Measurements from ENCODE around the gene ZNF343.

Gene ZNF343

GRCh38 chr20:2520617-2521016 lies 11.9 kb upstream of the ZNF343 start:
- TF ChIP-seq CTCF (IDR thresholded peaks at IDR 0.05; ENCODE audit: insufficient read depth, low read depth, low read length, missing control alignments): no peak
- no peak for DNase-seq (ENCODE audit: low read depth)
- no peak overlapping the region for H3K4me3 ChIP-seq (ENCODE audit: low read length)

- H3K4me3 ChIP-seq (ENCODE audit: low read length): no peak overlapping the region
- no peak for DNase-seq (ENCODE audit: low read depth)
- TF ChIP-seq CTCF (IDR thresholded peaks at IDR 0.05; ENCODE audit: insufficient read depth, low read depth, low read length, missing control alignments): no peak
Observed at GRCh38 chr20:2519115-2519809, 10.5 kb upstream of the ZNF343 start.

GRCh38 chr20:2518558-2518957 lies 9.8 kb upstream of the ZNF343 start:
- no peak for TF ChIP-seq CTCF (IDR thresholded peaks at IDR 0.05; ENCODE audit: insufficient read depth, low read depth, low read length, missing control alignments)
- no peak overlapping the region for H3K4me3 ChIP-seq (ENCODE audit: low read length)
- DNase-seq (ENCODE audit: low read depth): no peak

GRCh38 chr20:2518096-2518495 lies 9.4 kb upstream of the ZNF343 start:
- DNase-seq (ENCODE audit: low read depth): no peak
- no peak overlapping the region for H3K4me3 ChIP-seq (ENCODE audit: low read length)
- TF ChIP-seq CTCF (IDR thresholded peaks at IDR 0.05; ENCODE audit: insufficient read depth, low read depth, low read length, missing control alignments): no peak

- no peak for DNase-seq (ENCODE audit: low read depth)
- TF ChIP-seq CTCF (IDR thresholded peaks at IDR 0.05; ENCODE audit: insufficient read depth, low read depth, low read length, missing control alignments): no peak
Observed at GRCh38 chr20:2516399-2516798, 7.7 kb upstream of the ZNF343 start.

GRCh38 chr20:2515203-2515602 lies 6.5 kb upstream of the ZNF343 start:
- no peak overlapping the region for H3K4me3 ChIP-seq (ENCODE audit: low read length)
- no peak for DNase-seq (ENCODE audit: low read depth)
- no peak for TF ChIP-seq CTCF (IDR thresholded peaks at IDR 0.05; ENCODE audit: insufficient read depth, low read depth, low read length, missing control alignments)

More at GRCh38 chr20:2516399-2516798, 7.7 kb upstream of the ZNF343 start:
- no peak overlapping the region for H3K4me3 ChIP-seq (ENCODE audit: low read length)

GRCh38 chr20:2509794-2510193 lies 1.1 kb upstream of the ZNF343 start:
- TF ChIP-seq CTCF (IDR thresholded peaks at IDR 0.05; ENCODE audit: insufficient read depth, low read depth, low read length, missing control alignments): no peak
- H3K4me3 ChIP-seq (ENCODE audit: low read length): peak overlapping the region; percentile 94

More at GRCh38 chr20:2509794-2510193, 1.1 kb upstream of the ZNF343 start:
- no peak for DNase-seq (ENCODE audit: low read depth)
